Stimulated activated CD4-positive, alpha-beta T cell treated with anti-CD3 and anti-CD28 coated beads, Interleukin-1b, Interleukin-23, amount 100 ng/mL, for 24 hours (primary cell): ENCODE data around the gene ACP7.
"Not testable (repeated sequence)": the region's sequence is repeated elsewhere in the genome, so short reads cannot be mapped to it uniquely, and the experiment has no call there.

Experiments
- DNase-seq, 4 experiments: peaks; one replicate each; pipeline ENCODE4 v3.0.0-alpha.2; 2020; ENCODE audit warnings: low read depth in 4 of 4, low spot score in 1 of 4

Gene ACP7

DNA sequence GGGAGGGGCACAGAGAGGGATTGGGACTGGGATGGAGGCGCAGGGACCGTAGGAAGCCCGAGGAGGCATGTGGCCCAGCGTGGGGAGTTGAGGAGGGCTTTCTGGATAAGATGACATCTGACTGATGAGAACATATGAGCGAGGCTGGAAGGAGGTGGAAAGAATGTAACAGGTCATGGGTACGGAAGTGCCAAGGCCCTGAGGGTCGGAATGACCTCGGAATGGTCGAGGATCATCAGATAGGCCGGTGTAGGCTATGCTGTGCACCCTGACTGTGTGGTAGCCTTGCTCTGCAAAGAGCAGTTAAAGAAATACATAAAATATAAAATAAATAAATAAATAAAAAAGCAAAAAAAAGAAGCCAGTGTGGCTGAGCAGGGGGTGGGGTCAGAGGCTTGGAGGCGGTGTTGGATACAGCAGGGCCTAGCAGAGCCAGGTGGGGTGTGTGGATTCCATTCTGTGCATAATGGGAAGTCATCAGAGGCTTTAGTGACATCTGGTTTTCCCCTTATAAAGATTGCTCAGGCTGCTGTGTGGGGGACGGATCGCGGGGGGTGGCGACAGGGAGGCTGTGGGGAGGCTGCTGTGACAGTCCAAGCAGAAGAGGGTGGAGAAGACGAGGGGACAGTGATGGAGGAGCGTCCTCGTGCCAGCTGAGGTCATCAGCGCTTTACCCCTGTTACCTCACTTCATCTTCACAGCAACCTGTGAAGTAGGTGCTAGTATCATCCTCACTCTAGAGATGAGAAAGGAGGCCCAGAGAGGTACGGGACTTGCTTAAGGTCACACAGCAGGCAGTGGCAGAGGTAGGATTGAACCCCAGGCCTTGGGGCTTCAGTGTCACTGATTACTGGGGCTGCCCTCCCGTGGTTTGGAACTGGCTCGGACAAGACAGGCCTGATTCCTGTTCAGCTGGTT, 46.4 kb downstream of the ACP7 start:
- DNase-seq = no peak

DNA sequence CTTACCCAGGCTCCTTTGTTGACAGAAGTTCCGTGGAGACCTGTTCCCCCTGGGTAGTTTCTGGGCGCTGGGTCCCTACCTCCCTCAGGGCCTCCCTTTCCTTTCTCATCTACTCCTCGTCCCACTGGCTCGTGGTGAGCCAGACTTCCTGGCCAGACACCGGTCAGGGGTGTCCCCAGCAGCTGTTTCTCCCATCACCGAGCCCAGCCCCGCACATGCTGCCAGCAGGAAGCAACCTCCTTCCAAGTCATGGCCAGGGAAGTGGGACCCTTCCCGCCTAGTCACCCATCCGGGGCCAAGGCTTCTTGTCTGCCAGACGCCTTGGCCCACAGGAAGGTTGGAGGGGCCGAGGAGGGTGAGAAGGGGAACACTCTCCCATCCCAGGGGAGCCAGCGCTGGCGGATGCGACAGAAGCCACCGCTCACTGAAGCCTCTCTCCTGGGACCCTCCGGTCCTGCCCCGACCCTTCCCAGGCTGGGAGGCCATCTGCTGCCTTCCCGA, 47.1 kb downstream of the ACP7 start:
- no peak for DNase-seq

DNA sequence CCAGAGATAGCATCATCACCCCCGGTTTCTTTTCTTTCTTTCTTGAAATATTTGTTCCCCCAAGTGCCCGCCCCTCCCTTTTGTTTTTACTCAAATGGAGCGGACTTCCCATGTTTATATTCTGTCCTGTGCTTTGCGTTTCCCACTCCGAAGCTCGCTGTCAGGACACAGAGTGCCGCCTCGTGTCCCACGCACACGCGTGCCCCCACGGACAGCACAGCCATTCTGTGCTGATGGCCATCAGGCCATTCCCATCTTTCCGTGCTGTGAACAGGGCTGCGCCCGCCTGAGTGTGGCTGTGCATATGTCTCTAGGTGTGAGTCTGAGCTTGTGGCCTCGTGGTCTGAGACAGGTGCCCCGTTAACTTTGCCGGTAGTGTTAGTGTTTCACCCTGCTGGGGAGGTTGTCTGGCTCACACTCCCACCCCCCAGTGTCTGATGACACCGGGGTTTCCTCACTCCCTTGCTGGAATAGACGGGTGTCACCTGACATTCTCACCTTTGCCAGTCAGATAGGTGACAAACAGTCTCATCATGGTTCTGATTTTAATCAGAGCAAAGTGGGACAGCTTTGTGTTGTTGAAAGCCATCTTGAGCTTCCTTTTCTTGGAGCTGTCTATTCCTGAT, 48.3 kb downstream of the ACP7 start:
- no peak for DNase-seq

DNA sequence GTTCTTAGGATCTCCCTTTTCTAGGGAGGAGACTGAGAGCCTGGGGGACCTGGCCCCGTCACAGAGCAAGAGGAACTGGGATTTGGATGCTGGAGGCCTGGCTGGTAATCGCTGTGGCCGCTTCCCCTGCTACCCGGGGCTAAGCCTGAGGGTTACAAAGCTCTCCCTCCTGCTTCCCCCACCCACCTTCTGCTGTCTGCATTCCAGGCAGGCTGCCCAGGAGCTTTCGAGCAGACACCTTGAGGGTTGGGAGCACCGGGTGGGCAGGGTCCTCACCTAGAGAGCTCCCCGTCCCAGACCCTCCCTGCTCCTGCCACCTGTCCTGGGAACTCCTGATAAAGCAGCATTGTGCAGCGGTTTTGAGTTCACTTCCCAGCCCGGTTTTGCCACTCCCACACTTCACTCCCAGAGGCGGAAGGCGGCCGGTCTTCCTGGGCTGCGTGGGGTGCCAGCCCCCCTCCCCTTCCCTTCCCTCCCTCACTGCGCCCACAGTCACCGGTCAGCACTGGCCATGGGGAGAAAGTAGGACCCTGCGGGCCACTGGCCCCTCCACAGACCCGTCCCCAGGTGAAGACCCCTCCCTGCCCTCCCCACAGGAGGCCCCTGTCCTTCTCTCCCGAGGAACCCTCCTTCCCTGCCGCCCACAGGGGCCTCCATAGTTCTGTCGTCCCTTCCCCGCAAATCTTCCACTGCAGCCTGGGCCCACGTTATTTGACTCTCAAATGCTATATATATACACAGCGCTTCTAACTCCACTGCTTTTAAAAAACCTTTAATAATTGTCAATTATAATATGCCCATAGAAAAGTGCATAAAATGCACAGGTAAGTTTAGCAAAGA, 49.5 kb downstream of the ACP7 start:
- DNase-seq = no peak

DNA sequence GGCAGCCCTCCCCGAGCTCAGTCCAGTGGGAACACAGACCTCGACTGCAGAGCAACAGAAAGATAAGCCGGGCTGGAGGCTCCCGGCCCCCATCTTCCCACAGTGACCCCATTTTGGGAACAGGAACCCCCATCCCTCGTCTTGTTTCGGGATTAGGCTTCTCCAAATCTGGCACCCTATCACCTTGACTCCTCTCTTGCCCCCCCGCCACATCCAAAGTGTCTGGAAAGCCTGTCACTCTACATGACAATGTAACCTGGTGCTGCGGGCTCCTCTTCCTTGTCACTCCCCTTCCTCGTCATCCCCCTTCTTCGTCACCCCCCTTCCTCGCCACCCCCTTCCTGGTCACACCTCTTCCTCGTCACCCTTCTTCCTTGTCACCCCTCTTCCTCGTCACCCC, 51.5 kb downstream of the ACP7 start:
- DNase-seq = no peak

DNA sequence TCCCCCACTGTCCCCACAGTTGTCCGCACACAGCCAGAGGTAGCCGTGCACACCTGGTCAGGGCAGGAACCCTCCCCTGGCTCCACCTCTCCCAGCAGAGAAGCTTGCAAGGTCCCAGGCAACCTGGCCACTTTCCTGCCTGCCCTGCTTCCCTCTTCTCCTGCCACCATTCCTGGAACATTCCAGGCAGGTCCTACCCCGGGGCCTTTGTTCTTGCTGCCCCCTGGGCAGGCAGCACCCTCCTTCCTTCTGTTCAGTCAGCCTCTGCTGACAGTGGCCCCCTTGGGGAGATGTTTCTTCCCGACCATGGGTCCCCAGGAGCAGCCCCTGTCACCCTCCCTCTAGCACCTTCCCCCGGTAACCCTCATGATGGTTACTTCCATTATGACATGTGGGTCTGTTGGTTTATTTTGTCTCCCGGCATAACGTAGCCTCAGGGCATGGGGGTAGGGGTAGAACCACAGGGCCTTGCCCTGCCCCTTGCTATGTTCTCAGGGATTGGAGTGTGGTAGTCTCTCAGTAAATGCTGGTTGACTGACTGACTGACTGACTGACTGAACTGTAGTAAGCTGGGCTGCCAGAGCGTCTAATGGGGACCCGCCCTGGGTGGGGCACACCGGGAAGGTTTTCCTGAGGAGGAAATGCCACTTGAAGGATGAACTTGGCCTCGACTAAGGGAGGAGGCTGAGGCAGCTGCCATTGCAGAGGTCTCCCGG, 52.2 kb downstream of the ACP7 start:
- no peak for DNase-seq

DNA sequence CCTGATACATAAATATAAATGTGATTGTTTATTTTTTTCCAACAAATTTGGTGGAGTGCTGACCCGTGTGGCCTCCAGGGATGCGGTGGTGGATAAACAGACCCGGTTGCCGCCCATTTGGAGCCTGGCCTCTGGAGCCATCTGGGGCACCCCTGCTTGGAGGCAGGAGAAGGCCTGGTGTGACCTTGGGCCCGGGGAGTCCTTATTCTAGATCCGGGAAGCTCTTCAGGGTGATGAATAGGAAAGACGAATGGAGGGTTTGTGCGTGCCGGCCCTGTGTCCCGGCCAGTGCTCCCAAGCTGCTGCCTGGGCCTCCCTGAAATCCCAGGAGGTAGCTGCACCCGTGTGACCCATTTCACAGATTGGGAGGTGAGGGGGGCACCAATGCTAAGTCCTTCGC, 53.0 kb downstream of the ACP7 start:
- DNase-seq = no peak

DNA sequence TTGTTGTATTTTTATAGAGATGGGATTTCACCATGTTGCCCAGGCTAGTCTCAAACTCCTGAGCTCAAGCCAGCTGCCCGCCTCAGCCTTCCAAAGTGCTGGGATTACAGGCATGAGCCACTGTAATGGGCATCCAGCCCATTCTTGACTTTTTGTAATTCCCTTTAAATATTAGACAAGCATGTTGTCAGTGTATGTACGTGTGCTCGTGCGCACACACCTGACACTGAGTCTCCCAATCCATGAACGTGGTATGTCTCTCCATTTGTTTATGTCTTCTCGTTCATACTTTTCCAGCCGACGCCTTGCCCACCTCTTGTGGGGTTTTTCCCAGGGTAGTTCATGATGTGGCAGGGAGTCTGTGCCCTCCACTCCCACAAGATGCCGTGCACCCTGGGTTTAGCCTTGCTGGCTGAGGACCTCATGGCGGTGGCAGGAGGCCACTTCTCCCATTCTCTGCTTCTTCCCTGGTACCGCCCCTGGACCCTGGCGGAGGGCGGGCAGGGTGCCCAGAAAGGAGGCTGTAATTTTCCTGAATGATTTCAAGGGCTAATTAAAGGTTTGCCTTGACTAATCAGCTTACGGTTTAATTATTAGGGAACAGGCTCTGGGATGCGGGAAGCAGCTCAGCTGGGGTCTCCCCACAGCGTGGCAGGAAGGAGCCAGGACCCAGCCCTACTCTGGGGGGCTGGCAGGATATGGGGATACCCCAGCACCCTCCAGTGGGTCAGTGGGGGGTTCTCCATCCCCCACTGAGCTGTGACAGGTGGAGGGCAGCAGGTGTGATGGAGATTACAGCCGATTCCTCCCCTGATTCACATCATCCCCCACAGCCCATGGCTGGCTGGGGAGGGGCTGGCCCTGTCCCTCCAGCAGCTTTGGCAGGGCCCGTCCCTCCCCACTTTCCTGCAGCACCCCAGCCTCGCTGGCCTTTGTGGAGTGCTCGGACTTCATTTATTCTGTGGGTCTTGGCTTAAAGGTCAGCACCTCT, 54.3 kb downstream of the ACP7 start:
- no peak for DNase-seq

DNA sequence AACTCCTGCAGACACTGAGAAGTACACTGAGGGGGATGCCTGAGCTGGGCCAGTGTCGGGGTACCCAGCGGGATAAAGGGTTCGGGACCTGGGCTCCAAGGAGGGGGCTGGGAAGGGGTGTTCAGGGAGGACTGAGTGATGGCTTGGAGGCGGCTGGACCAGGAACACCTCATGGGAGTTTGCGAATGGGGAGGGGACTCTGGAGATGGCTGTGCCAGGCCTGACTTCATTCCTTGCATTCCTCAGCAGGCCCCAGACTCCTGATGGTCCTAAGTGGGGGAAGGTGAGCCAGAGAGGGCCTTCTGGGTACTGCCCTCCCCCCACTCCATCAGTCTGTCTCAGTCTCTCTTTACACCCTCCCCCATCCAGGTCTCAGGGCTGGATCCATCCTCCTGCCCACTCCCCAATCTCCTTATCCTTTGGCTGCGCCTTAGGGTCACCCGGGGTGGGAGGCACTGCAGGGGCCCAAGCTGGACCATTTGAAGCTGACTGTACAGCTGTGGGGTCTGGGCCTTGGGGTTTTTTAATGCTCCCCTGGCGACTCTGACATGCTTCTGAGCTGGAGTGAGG, 55.2 kb downstream of the ACP7 start:
- DNase-seq = no peak

DNA sequence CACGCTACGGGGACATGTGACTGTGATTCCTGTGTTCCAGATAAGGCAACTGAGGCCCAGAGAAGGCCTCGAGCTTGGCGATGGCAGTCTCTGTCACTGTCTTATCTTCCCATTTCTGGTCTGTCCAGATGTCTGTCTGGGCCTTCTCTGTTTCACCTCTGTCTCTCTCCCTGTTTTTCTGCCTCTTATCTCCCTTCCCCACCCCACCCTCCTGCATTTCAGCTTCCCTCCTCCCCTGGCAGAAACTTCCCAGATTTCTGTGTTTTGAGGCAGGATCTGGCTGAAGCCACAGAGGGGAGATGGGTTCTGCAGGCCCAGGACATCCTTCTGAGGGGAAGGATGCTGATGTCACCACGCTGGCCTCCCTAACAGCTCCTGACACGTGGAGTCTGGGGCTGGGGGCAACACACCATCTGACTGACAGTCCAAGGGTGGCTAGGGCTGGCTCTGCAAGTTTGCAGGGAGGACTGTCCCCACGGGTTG, 55.8 kb downstream of the ACP7 start:
- no peak for DNase-seq

DNA sequence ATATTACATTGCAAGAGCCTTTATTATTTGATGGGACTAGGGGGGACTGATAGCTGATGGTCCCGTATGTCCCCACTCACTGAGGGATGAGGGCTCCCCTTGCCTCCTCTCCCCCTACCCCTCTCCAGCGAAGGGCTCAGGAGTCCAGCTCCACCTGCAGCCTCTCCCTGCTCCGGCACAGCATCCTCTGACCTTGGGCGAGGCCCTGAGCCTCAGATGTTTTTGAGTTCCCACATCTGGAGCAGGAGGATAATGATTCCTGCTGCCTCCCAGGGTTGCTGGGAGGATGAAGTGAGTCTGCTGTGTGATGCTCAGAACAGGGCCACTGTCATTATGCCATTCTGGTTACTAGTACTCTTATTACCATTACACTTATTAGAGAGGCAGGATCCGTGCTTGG, 56.4 kb downstream of the ACP7 start:
- no peak for DNase-seq

DNA sequence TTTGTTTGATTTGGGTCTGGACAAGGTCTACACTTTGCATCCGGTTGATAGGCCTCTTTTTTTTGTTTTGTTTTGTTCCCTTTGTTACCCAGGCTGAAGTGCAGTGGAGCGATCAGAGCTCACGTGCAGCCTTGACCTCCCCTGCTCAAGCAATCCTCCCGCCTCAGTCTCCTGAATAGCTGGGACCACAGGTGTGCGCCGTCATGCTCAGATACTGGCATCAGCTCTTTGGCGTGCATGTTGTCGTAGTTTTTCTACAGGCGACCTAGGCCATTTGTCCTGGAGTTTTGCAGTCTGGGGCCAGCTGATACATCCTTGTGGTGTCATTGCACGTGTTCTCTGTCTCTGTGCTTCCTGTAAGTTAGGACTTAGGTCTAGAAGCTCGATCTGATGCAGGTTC, 57.8 kb downstream of the ACP7 start:
- DNase-seq = no peak

DNA sequence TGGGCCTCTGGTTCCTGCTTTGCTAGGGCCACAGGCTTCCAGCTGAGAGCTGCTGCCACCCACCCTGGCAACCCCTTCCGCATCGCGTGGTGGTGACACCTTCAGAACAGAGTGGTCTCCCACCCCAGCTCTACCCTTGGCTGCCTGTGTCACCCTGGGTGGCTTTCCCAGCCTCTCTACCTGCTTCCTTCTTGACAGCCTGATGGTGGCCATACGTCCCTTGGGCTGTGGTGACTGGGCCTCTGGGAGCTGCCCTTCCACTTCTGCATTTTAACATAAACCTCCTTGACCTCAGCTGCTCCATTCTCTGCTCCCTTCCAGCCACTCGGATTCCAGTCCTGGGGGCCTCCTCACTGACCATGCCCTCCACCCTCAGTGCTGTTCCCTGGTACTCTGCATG, 58.5 kb downstream of the ACP7 start:
- DNase-seq = no peak

DNA sequence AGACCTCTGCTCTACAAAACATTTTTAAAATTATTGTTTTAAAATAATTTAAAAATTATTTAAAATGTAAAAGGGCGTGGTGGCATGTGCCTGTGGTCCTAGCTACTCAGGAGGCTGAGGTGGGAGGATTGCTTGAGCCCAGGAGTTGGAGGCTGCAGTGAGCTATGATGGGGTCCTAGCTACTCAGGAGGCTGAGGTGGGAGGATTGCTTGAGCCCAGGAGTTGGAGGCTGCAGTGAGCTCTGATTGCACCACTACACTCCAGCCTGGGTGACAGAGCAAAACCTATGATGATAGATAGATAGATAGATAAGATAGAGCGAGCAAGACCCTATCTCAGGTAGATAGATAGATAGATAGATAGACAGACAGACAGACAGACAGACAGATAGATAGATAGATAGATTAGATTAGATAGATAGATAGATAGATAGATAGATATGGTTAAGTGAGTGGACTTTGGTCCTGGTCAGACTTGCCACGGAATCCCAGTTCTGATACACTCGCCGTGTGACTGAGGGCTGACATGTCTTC, 59.7 kb downstream of the ACP7 start:
- DNase-seq = not testable (repeated sequence)

DNA sequence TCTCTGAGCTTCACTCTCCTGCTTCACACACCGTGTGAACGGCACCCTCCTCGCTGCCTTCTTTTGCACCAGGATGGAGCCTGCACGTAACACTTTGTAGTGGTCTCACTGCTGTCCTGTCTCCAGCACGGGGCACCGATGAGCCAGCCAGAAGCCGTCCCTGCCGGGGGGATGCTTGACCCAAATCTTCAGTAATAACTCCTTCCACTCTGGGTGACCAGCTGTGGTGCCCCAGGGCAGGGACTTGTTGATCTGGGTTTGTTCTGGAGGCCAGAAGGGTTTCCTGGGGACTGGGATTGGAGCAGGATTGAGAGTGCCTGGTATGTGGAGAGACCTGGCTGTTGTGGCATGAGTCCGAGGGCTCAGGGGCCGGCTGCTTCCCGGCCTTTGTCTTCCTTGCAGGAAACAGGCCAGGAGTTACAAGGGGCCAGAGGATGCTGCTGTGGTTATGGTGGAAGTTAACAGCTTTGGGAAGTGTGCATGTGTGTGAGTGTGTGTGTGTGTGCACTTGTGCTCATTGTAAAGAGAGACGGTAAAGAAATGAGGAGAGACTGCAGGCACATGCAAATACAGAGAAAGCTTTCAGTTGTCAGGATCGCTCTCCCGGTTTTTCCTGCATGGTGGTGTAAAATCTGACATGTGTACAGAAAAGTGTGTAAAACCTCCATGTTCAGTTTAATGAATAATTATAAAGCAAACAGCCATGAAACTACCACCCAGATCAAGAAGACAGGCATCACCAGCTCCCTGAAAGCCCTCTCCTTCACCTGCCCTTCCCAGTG, 60.3 kb downstream of the ACP7 start:
- no peak for DNase-seq

DNA sequence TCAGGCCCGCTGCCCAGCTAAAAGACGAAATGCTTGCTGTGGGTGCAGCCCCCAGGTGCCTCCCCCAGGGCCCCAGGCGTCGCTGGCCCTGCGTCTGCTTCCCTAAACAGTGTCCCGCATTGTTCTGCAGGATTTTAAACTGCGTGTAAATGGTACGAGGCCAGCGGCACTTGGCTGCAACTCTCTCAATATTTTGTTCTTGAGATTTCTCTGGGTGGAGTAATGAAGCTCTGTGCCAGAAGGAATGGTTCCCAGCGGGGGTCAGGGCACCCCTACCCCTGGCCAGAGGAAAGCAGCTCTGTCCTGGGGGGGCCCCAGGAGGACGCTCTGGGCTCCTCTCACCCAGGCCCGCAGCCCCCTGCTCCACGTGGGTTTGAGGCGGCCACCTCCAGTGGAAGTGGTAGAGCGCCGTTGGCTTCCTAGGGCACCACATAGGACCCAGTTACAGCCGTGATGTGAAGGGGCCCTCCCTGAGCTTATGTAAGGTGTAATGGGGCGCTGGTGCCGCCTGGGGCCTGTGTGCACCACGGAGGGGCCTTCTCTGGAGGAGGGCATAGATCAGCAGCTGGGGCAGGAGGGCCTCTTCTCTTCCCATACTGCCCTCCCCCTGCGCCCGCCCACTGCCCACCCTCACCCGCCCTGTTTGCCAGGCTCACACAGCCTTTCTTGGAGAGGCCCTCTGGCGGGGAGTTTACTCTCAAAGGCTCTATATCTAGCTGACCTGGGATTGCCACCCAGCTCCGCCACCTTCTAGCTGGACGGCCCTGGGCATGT, 61.2 kb downstream of the ACP7 start:
- no peak for DNase-seq

DNA sequence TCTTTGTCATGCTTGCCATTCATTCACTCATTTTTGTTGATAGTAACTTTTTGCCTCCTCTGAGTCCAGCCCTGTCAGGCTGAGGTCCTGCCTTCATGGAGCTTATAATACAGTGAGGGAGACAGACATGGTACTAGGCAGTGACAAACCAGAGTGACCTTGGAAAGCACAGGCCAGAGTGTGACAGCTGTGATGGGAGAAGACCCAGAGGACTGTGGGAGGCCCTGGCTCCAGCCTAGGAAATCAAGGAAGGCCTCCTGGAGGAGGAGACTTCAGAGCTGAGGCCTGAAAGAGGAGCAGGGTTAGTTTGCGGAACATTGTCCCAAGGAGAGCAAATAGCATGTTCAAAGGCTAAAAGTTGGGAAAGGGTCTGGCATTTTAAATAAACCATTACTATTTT, 61.9 kb downstream of the ACP7 start:
- DNase-seq = no peak
